Stimulated activated CD4-positive, alpha-beta T cell treated with anti-CD3 and anti-CD28 coated beads, Interleukin-2, amount 100 ng/mL, for 24 hours (primary cell): ENCODE data around the gene SOX18.
"Not testable (repeated sequence)": the region's sequence is repeated elsewhere in the genome, so short reads cannot be mapped to it uniquely, and the experiment has no call there.

Source experiments
- DNase-seq, 2 donors: peaks; one replicate each; pipeline ENCODE4 v3.0.0-alpha.2; 2020

The SOX18 gene

DNA sequence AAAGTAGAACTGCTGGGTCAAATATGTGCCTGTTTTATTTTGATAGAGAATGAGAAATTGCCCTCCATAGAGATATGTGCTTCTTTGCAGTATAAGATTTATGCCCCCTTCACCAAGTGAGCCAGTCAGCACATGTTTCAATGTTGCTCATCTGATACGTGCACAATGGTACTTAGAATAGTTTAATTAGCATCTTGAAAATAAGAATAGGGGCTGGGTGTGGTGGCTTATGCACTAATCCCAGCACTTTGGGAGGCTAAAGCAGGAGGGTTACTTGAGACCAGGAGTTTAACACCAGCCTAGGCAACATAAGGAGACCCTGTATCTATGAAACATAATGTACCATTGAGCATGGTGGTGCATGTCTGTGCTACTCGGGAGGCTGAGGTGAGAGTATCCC is 33.8 kb downstream of the SOX18 start:
- no peak for DNase-seq

DNA sequence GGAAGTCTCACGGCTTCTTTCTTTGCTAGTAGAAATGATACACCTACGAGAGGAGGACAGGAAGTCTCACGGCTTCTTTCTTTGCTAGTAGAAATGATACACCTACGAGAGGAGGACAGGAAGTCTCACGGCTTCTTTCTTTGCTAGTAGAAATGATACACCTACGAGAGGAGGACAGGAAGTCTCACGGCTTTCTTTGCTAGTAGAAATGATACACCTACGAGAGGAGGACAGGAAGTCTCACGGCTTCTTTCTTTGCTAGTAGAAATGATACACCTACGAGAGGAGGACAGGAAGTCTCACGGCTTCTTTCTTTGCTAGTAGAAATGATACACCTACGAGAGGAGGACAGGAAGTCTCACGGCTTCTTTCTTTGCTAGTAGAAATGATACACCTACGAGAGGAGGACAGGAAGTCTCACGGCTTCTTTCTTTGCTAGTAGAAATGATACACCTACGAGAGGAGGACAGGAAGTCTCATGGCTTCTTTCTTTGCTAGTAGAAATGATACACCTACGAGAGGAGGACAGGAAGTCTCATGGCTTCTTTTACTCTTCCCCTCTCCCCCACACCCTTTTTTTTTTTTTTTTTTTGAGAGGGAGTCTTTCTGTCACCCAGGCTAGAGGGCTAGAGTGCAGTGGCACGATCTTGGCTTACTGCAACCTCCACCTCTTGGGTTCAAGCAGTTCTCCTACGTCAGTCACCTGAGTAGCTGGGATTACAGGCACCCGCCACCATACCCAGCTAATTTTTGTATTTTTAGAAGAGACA is 36.9 kb downstream of the SOX18 start:
- DNase-seq = not testable (repeated sequence)

- no peak for DNase-seq
These were observed 38.1 kb downstream of the SOX18 start for GRCh38 chr20:64011366-64011779.

- DNase-seq = no peak
These were observed 38.7 kb downstream of the SOX18 start for GRCh38 chr20:64010711-64011237.

DNA sequence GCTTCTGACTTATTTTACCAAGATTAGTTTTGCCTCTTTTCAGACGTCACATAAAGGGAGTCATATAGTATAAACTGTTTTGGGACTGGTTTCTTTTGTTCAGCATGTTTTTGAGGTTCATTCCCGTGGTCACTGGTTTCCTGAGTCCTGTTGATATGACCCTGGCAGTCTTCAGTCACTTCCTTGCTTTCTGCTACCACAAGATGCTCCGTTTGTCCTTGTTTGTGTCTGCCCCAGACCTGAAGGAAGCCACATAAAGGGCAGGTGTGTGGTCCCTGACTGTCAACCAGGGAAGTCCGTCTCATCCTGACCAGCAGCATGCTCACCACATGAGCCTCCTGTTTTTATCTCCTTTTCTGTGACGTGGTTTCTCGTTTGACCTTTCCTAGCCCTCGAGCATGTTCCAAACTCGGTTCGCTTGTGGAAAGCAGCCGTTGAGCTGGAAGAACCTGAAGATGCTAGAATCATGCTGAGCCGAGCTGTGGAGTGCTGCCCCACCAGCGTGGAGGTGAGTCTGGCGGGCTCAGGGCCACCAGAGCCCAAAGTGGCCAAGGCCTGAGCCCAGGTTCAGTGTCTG is 39.5 kb downstream of the SOX18 start:
- no peak for DNase-seq

- DNase-seq = no peak
These were observed 42.5 kb downstream of the SOX18 start for GRCh38 chr20:64006902-64007301.

DNA sequence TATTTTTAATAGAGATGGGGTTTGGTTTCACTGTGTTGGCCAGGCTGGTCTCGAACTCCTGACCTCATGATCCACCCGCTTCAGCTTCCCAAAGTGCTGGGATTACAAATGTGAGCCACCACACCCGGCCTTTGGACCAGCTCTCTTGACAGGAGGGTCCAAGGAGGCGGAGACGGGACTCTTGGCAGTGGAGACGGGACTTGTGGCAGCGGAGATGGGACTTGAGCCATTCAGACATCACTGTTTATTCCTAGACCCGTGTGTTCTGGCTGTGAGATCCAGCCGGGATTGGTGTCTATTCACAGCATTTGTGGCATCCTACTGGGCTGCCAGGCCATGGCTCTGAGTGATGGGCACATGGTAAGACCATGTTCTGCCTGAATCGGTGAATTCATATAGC is 42.9 kb downstream of the SOX18 start:
- DNase-seq = no peak

DNA sequence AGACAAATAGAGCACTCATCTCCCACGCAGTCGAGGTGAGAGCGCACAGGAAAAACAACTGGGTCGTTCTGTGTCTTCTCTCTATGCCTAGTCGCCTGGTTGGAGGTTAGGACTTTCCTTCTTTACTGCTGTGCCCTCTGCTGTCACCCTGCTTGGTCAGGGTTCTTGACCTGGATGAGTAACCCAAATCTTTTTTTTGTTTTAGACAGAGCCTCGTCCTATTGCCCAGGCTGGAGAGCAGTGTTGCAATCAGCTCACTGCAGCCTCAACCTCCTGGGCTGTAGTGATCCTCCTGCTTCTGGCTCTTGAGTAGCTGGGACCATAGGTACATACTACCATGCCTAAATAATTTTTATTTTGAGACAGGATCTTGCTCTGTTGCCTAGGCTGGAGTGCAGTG is 44.0 kb downstream of the SOX18 start:
- no peak for DNase-seq

DNA sequence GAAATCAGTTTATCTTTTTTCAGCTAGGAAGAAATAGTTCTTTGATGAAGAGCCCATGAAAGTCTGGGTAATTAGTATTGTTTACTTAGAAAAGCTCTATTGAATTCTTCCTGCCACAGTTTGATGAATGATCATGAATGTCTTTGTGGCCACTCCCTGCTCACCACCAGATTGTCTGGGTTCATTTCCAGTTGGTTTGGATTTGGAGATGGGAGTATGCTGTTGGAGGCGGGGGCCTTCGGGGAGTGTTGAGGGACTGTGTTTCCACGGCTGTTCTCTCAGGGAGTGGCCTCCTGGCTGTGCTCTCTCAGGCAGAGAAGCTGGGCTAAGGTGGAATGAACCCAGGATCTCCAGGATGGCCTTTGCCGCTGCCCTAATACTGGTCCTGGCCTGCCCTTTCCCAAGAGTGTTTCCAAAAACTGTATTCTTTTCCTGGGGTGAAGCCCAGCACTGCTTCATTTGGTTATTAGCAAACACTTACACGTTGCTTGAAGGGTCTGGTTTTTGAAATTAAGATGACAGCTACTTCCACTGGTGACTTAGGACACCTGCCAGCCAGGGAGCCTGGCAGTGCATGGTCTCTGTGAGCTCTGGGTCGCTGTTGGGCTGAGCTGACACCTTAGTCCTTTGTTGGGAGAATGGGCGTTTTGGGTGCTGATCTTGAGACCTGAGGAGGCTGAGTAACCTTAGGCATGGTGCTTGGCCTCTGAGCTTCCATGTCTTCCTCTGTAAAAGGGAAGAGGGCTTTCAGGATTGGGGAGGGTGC is 45.3 kb downstream of the SOX18 start:
- DNase-seq = no peak

DNA sequence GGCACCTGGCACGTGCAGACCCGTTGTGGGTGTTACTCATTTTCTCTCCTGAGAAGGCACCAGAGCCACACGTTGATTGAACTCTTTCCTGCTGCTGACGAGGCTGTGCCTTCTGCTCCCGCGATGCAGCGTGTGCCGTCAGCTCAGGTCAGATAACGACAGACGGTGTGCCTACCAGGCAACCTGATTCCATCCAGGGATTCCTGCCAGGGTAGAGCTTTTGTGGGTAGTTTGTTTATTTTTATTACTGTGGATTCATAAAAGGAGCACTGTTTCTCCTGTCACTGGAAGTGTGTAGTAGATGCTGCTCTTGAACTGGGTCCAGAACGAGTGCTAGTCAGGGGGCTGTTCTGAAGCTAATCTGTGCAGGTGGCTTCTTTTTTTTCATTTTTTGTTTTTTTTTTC is 47.8 kb downstream of the SOX18 start:
- no peak for DNase-seq

- DNase-seq = no peak
These were observed 48.5 kb downstream of the SOX18 start for GRCh38 chr20:64000906-64001305.
